NB4 (cell line): ENCODE results near the gene CKMT2.
"Not testable (repeated sequence)": the region's sequence is repeated elsewhere in the genome, so short reads cannot be mapped to it uniquely, and the experiment has no call there.

ENCODE experiments used
- DNase-seq: peaks from one replicate; pipeline ENCODE4 v3.0.0; 2010; ENCODE audit warnings: low read depth
- H3K4me3 ChIP-seq: one replicate; pipeline ENCODE4 v1.5.1; 2011; ENCODE audit warnings: mild to moderate bottlenecking, low read depth, low read length, moderate library complexity
- CTCF ChIP-seq: IDR thresholded peaks from one replicate; pipeline ENCODE4 v1.5.1; 2012; ENCODE audit warnings: low read depth, low read length
- MAX ChIP-seq: IDR thresholded peaks from 2 replicates; pipeline ENCODE4 v1.6.1; 2011; ENCODE audit warnings: low read depth, low read length
- MYC ChIP-seq: IDR thresholded peaks from 2 replicates; pipeline ENCODE4 v1.6.1; 2011; ENCODE audit warnings: low read depth, low read length
- POLR2A ChIP-seq: IDR thresholded peaks from 2 replicates; pipeline ENCODE4 v1.6.1; 2011; ENCODE audit warnings: mild to moderate bottlenecking; ENCODE audit not compliant: insufficient read length; ENCODE audit errors: extremely low read depth

Gene CKMT2

GRCh38 chr5:81290146-81290545 is 57.0 kb downstream of the CKMT2 start:
- DNase-seq: no peak
- no peak overlapping the region for H3K4me3 ChIP-seq
- TF ChIP-seq POLR2A: no peak
- no peak for TF ChIP-seq CTCF
- no peak for TF ChIP-seq MAX
- no peak for TF ChIP-seq MYC

- TF ChIP-seq CTCF (no peak), POLR2A (no peak), MYC (no peak), MAX (no peak)
- DNase-seq: no peak
- H3K4me3 ChIP-seq: no peak overlapping the region
Measured at GRCh38 chr5:81292130-81292529, 59.0 kb downstream of the CKMT2 start.

- DNase-seq, H3K4me3 ChIP-seq: not testable (repeated sequence)
Measured at GRCh38 chr5:81294021-81294420, 60.9 kb downstream of the CKMT2 start.

- TF ChIP-seq CTCF (no peak), POLR2A (no peak), MAX (no peak), MYC (no peak)
- no peak for DNase-seq
- no peak overlapping the region for H3K4me3 ChIP-seq
Measured at GRCh38 chr5:81297531-81297930, 64.4 kb downstream of the CKMT2 start.

- H3K4me3 ChIP-seq: peak overlapping the region; percentile 78
- no peak for TF ChIP-seq MYC
- no peak for TF ChIP-seq MAX
- TF ChIP-seq POLR2A: no peak
- TF ChIP-seq CTCF: no peak
- peak; percentile 14 for DNase-seq
Measured at GRCh38 chr5:81300921-81301270, 67.8 kb downstream of the CKMT2 start.

- peak; percentile 96 for DNase-seq
Measured at GRCh38 chr5:81301271-81302015, 68.3 kb downstream of the CKMT2 start, which contains the start of gene ZCCHC9. Gene ZCCHC9 (plus strand): TSS chr5:81301587. CDS start chr5:81304758, 3,171 bp downstream.

More at GRCh38 chr5:81301271-81302015, 68.3 kb downstream of the CKMT2 start, which contains the start of gene ZCCHC9:
- peak within 1 kb of the TSS; percentile 78 for H3K4me3 ChIP-seq
- peak; percentile 74; the same call in 1 of the 2 replicates for TF ChIP-seq MYC
- TF ChIP-seq CTCF: no peak
- TF ChIP-seq POLR2A: peak; percentile 87
- peak; percentile 75 for TF ChIP-seq MAX
